ENCODE data around the gene ZNF142.

ZNF142 gene, protein sequence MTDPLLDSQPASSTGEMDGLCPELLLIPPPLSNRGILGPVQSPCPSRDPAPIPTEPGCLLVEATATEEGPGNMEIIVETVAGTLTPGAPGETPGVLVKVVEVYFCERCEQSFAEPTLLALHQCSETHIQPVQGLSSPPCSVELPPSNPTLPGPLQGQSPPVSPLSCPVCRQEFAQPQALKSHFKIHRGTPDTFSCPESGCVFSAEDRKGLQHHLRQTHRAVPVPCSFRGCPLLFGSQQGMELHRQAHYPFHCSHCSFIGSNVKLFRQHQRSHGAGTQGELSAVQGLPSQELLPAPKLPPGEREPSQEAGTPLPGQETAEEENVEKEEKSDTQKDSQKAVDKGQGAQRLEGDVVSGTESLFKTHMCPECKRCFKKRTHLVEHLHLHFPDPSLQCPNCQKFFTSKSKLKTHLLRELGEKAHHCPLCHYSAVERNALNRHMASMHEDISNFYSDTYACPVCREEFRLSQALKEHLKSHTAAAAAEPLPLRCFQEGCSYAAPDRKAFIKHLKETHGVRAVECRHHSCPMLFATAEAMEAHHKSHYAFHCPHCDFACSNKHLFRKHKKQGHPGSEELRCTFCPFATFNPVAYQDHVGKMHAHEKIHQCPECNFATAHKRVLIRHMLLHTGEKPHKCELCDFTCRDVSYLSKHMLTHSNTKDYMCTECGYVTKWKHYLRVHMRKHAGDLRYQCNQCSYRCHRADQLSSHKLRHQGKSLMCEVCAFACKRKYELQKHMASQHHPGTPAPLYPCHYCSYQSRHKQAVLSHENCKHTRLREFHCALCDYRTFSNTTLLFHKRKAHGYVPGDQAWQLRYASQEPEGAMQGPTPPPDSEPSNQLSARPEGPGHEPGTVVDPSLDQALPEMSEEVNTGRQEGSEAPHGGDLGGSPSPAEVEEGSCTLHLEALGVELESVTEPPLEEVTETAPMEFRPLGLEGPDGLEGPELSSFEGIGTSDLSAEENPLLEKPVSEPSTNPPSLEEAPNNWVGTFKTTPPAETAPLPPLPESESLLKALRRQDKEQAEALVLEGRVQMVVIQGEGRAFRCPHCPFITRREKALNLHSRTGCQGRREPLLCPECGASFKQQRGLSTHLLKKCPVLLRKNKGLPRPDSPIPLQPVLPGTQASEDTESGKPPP (N-terminal part only)

DNA sequence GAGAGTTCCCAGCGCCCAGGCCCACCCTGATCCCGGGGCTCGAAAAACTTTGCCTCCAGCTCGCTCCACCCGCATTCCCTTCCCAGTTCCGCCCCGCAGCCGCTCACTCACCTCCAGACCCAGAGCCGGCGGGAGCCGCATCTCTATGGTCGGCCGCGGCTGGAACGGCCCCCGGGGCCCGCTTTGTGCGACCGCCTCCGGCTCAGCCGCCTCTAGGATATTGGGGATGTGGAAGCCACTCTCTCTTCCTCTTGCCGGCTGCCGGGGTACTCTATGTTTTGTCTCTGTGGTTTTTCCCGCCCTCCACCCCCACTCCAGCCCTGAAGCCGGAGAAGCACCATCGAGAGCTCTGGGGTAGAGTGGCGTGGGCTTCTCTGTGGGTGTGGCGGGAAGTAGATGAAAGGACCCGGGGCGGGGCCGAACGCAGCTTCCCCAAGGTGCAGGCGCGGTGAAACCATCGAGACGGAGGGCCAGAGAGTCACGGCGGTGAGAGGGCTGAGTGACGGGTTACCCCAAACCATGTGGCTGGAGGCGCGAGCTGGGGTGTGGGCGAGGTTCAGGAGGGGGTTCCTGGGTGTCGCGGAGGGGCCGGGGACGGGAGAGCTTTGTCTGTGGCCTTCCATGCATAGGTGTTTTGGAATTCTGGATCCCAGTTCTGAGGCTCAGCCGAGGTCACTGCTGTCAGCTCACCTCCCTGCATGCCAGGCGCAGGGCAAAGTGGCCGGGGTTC, at the start of gene ZNF142, which contains the start of gene BCS1L:
Gene ZNF142, minus strand, starts transcription at position 366 of the 730 bp plus-strand sequence. CDS start 3,194 bp downstream, outside the sequence.
Gene BCS1L, plus strand, starts transcription at position 426 of the 730 bp plus-strand sequence. CDS start 1,305 bp downstream, outside the sequence.
- no peaks in the 10 kb centered on the region for H3K27me3 ChIP-seq (ENCODE audit: insufficient read depth, insufficient read length)
- no peak for TF ChIP-seq SUZ12 (IDR thresholded peaks at IDR 0.05; ENCODE audit: extremely low read depth, insufficient read depth, insufficient read length)
- no peak for TF ChIP-seq YY1 (IDR thresholded peaks at IDR 0.05; ENCODE audit: insufficient read depth, insufficient read length)
- TF ChIP-seq ZNF274 (IDR thresholded peaks at IDR 0.05; ENCODE audit: low read depth, low read length), result no peak

GRCh38 chr2:218708086-218708485, 48.7 kb upstream of the ZNF142 start:
- no peak overlapping the region for H3K9ac ChIP-seq (ENCODE audit: insufficient read length, low read depth)

More for the DNA sequence above, at the start of gene ZNF142, which contains the start of gene BCS1L:
- peaks cover 81% of the 10 kb centered on the region for H3K36me3 ChIP-seq (ENCODE audit: insufficient read depth, insufficient read length, low read length)
- H3K9me3 ChIP-seq (ENCODE audit: insufficient read depth, low read length), result no peaks in the 10 kb centered on the region
- peak; percentile 85 for DNase-seq (ENCODE audit: low read depth, low spot score)
- peak within 1 kb of the TSS; percentile 76 for H3K4me3 ChIP-seq (ENCODE audit: insufficient read length, low read depth)
- peak within 1 kb of the TSS; percentile 93 for H3K9ac ChIP-seq (ENCODE audit: insufficient read length, low read depth)
- H3K4me1 ChIP-seq (ENCODE audit: insufficient read depth, insufficient read length), result no peaks in the 10 kb centered on the region

GRCh38 chr2:218703341-218703740, 43.9 kb upstream of the ZNF142 start:
- no peak overlapping the region for H3K4me3 ChIP-seq (ENCODE audit: insufficient read length, low read depth)
- no peaks in the 10 kb centered on the region for H3K27me3 ChIP-seq (ENCODE audit: insufficient read depth, insufficient read length)
- H3K9ac ChIP-seq (ENCODE audit: insufficient read length, low read depth), result no peak overlapping the region
- H3K36me3 ChIP-seq (ENCODE audit: insufficient read depth, insufficient read length, low read length), result peaks cover 38% of the 10 kb centered on the region
- no peak for TF ChIP-seq SUZ12 (IDR thresholded peaks at IDR 0.05; ENCODE audit: extremely low read depth, insufficient read depth, insufficient read length)
- H3K4me1 ChIP-seq (ENCODE audit: insufficient read depth, insufficient read length), result no peaks in the 10 kb centered on the region
- H3K9me3 ChIP-seq (ENCODE audit: insufficient read depth, low read length), result no peaks in the 10 kb centered on the region
- DNase-seq (ENCODE audit: low read depth, low spot score), result no peak

More at GRCh38 chr2:218708086-218708485, 48.7 kb upstream of the ZNF142 start:
- no peaks in the 10 kb centered on the region for H3K4me1 ChIP-seq (ENCODE audit: insufficient read depth, insufficient read length)
- no peaks in the 10 kb centered on the region for H3K9me3 ChIP-seq (ENCODE audit: insufficient read depth, low read length)
- H3K4me3 ChIP-seq (ENCODE audit: insufficient read length, low read depth), result no peak overlapping the region
- DNase-seq (ENCODE audit: low read depth, low spot score), result no peak
- TF ChIP-seq SUZ12 (IDR thresholded peaks at IDR 0.05; ENCODE audit: extremely low read depth, insufficient read depth, insufficient read length), result no peak
- TF ChIP-seq YY1 (IDR thresholded peaks at IDR 0.05; ENCODE audit: insufficient read depth, insufficient read length), result no peak
- no peak for TF ChIP-seq ZNF274 (IDR thresholded peaks at IDR 0.05; ENCODE audit: low read depth, low read length)
- no peaks in the 10 kb centered on the region for H3K27me3 ChIP-seq (ENCODE audit: insufficient read depth, insufficient read length)
- peaks cover 13% of the 10 kb centered on the region for H3K36me3 ChIP-seq (ENCODE audit: insufficient read depth, insufficient read length, low read length)

DNA sequence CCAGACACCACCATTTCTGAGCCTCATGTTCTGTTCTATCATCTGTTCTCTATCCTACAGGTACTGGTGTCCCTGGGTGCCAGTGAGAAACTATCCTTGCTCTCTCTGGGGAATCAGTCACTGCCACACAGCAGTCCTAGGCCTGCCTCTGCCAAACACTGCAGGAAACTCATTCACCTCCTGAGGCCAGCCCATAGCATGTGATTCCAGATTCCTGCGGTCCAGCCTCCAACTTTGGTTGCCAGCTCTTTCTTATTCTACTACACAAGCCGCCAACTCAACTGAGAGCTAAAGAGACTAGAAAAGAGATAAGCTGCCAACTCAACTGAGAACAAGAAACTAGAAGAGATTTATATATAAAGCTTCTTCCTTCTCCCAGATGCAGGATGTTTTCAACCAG, 42.4 kb upstream of the ZNF142 start:
- DNase-seq (ENCODE audit: low read depth, low spot score), result no peak
- Histone ChIP-seq H3K9ac (ENCODE audit: insufficient read length, low read depth) (no peak overlapping the region), H3K9me3 (ENCODE audit: insufficient read depth, low read length) (no peaks in the 10 kb centered on the region), H3K4me3 (ENCODE audit: insufficient read length, low read depth) (no peak overlapping the region), H3K4me1 (ENCODE audit: insufficient read depth, insufficient read length) (no peaks in the 10 kb centered on the region), H3K36me3 (ENCODE audit: insufficient read depth, insufficient read length, low read length) (peaks cover 53% of the 10 kb centered on the region), H3K27me3 (ENCODE audit: insufficient read depth, insufficient read length) (no peaks in the 10 kb centered on the region)
- TF ChIP-seq ZNF274 (IDR thresholded peaks at IDR 0.05; ENCODE audit: low read depth, low read length) (no peak), YY1 (IDR thresholded peaks at IDR 0.05; ENCODE audit: insufficient read depth, insufficient read length) (no peak), SUZ12 (IDR thresholded peaks at IDR 0.05; ENCODE audit: extremely low read depth, insufficient read depth, insufficient read length) (no peak)

- Histone ChIP-seq H3K9ac (ENCODE audit: insufficient read length, low read depth) (no peak overlapping the region), H3K9me3 (ENCODE audit: insufficient read depth, low read length) (no peaks in the 10 kb centered on the region), H3K4me1 (ENCODE audit: insufficient read depth, insufficient read length) (peaks cover 2% of the 10 kb centered on the region), H3K36me3 (ENCODE audit: insufficient read depth, insufficient read length, low read length) (peaks cover 67% of the 10 kb centered on the region), H3K4me3 (ENCODE audit: insufficient read length, low read depth) (no peak overlapping the region), H3K27me3 (ENCODE audit: insufficient read depth, insufficient read length) (no peaks in the 10 kb centered on the region)
- no peak for DNase-seq (ENCODE audit: low read depth, low spot score)
- TF ChIP-seq ZNF274 (IDR thresholded peaks at IDR 0.05; ENCODE audit: low read depth, low read length) (no peak), SUZ12 (IDR thresholded peaks at IDR 0.05; ENCODE audit: extremely low read depth, insufficient read depth, insufficient read length) (no peak), YY1 (IDR thresholded peaks at IDR 0.05; ENCODE audit: insufficient read depth, insufficient read length) (no peak)
Observed at GRCh38 chr2:218698885-218699284, 39.5 kb upstream of the ZNF142 start.

- Histone ChIP-seq H3K36me3 (ENCODE audit: insufficient read depth, insufficient read length, low read length) (peaks cover 79% of the 10 kb centered on the region), H3K27me3 (ENCODE audit: insufficient read depth, insufficient read length) (no peaks in the 10 kb centered on the region), H3K4me3 (ENCODE audit: insufficient read length, low read depth) (no peak overlapping the region), H3K9ac (ENCODE audit: insufficient read length, low read depth) (no peak overlapping the region), H3K9me3 (ENCODE audit: insufficient read depth, low read length) (no peaks in the 10 kb centered on the region), H3K4me1 (ENCODE audit: insufficient read depth, insufficient read length) (peaks cover 7% of the 10 kb centered on the region)
- TF ChIP-seq ZNF274 (IDR thresholded peaks at IDR 0.05; ENCODE audit: low read depth, low read length) (no peak), YY1 (IDR thresholded peaks at IDR 0.05; ENCODE audit: insufficient read depth, insufficient read length) (no peak), SUZ12 (IDR thresholded peaks at IDR 0.05; ENCODE audit: extremely low read depth, insufficient read depth, insufficient read length) (no peak)
- no peak for DNase-seq (ENCODE audit: low read depth, low spot score)
Observed at GRCh38 chr2:218694405-218695145, 35.2 kb upstream of the ZNF142 start.
